SH-SY5Y (cell line): ENCODE measurements around the gene GPT2.

Experiments
- GATA2 ChIP-seq: IDR thresholded peaks from 2 replicates; pipeline ENCODE4 v1.6.1; 2011; ENCODE audit warnings: mild to moderate bottlenecking, low read depth, low read length
- GATA3 ChIP-seq: IDR thresholded peaks from 2 replicates; pipeline ENCODE4 v1.6.1; 2011; ENCODE audit warnings: low read depth, mild to moderate bottlenecking, low read length, moderate library complexity

GRCh38 chr16:46918400-46918799 is 34.2 kb downstream of the GPT2 start:
- TF ChIP-seq GATA2, result no peak
- TF ChIP-seq GATA3, result no peak
